ENCODE data around the gene LIME1. TPM values are rescaled to one million over a fixed set of nuclear protein-coding genes. Genes with fewer than 3 reads are reported as not detected.

The LIME1 gene
- polyA plus RNA-seq, 3 donors = 0.39 to 8.8 (median 0.62) TPM

DNA sequence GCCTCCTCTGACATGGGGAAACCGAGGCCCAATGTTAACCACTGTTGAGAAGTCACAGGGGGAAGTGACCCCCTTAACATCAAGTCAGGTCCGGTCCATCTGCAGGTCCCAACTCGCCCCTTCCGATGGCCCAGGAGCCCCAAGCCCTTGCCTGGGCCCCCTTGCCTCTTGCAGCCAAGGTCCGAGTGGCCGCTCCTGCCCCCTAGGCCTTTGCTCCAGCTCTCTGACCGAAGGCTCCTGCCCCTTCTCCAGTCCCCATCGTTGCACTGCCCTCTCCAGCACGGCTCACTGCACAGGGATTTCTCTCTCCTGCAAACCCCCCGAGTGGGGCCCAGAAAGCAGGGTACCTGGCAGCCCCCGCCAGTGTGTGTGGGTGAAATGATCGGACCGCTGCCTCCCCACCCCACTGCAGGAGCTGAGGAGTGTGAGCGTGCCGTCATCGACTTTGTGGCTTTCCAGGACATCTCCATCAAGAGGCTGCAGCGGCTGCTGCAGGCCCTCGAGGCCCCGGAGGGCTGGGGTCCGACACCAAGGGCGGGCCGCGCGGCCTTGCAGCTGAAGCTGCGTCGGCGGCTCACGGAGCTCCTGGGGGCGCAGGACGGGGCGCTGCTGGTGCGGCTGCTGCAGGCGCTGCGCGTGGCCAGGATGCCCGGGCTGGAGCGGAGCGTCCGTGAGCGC, 38.5 kb upstream of the LIME1 start:
- H3K27ac ChIP-seq (ENCODE audit: low read depth in 1 of 2, low read length in 2 of 2) = no peak overlapping the region
- Mint-ChIP-seq H3K4me1 (peaks cover 16% of the 10 kb centered on the region), H3K27me3 (ENCODE audit: low read depth in 3 of 3) (peaks cover 2 to 21% (median 3%) of the 10 kb centered on the region in 3 donors), H3K27ac (no peak overlapping the region), H3K36me3 (peaks cover 5 to 9% of the 10 kb centered on the region in 2 donors), H3K9me3 (no peaks in the 10 kb centered on the region), H3K4me3 (peak overlapping the region in 1 of 2 donors; percentile 21)
- no peaks in the 10 kb centered on the region for H3K79me2 ChIP-seq (ENCODE audit: insufficient read depth, low read length)
- H3K4me3 ChIP-seq (replicated peaks in 1 of 3; ENCODE audit: low read depth in 2 of 3, low read length in 3 of 3) = no peak overlapping the region
- DNase-seq = peak in 1 of 3 donors; percentile 2
- H3K36me3 ChIP-seq (replicated peaks in 1 of 2; ENCODE audit: control insufficient read depth in 1 of 2, insufficient read depth in 2 of 2, low read length in 2 of 2) = peaks cover 0 to 9% of the 10 kb centered on the region in 2 donors
- TF ChIP-seq, protein P1, sequence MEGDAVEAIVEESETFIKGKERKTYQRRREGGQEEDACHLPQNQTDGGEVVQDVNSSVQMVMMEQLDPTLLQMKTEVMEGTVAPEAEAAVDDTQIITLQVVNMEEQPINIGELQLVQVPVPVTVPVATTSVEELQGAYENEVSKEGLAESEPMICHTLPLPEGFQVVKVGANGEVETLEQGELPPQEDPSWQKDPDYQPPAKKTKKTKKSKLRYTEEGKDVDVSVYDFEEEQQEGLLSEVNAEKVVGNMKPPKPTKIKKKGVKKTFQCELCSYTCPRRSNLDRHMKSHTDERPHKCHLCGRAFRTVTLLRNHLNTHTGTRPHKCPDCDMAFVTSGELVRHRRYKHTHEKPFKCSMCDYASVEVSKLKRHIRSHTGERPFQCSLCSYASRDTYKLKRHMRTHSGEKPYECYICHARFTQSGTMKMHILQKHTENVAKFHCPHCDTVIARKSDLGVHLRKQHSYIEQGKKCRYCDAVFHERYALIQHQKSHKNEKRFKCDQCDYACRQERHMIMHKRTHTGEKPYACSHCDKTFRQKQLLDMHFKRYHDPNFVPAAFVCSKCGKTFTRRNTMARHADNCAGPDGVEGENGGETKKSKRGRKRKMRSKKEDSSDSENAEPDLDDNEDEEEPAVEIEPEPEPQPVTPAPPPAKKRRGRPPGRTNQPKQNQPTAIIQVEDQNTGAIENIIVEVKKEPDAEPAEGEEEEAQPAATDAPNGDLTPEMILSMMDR (IDR thresholded peaks at IDR 0.05) = no peak
- 94% methylated on average over 18 of the region's 40 CpGs for WGBS (ENCODE audit: insufficient coverage)
- intact Hi-C loops (cut with micrococcal nuclease) = no loop called here
- no peak overlapping the region for H3K9ac ChIP-seq (ENCODE audit: insufficient read depth, low read length, poor library complexity, severe bottlenecking)
- H3K27me3 ChIP-seq (ENCODE audit: control insufficient read depth in 2 of 2, insufficient read depth in 2 of 2, low read length in 2 of 2) = peaks cover 0 to 12% of the 10 kb centered on the region in 2 donors
- no peak overlapping the region for H3K4me2 ChIP-seq (replicated peaks; ENCODE audit: extremely low read depth, low read length, poor library complexity, severe bottlenecking)
- H3K4me1 ChIP-seq (ENCODE audit: control insufficient read depth in 1 of 2, insufficient read depth in 2 of 2, low read length in 2 of 2) = peaks cover 16% of the 10 kb centered on the region in 2 donors
- peaks cover 54% of the 10 kb centered on the region for H4K20me1 ChIP-seq (ENCODE audit: insufficient read depth, low read length)
- no peaks in the 10 kb centered on the region for H3K9me3 ChIP-seq (replicated peaks in 1 of 2; ENCODE audit: control insufficient read depth in 1 of 2, insufficient read depth in 1 of 2, low read length in 2 of 2)
- no peak overlapping the region for H2AFZ ChIP-seq (ENCODE audit: insufficient read depth, low read depth, low read length, poor library complexity, severe bottlenecking)

DNA sequence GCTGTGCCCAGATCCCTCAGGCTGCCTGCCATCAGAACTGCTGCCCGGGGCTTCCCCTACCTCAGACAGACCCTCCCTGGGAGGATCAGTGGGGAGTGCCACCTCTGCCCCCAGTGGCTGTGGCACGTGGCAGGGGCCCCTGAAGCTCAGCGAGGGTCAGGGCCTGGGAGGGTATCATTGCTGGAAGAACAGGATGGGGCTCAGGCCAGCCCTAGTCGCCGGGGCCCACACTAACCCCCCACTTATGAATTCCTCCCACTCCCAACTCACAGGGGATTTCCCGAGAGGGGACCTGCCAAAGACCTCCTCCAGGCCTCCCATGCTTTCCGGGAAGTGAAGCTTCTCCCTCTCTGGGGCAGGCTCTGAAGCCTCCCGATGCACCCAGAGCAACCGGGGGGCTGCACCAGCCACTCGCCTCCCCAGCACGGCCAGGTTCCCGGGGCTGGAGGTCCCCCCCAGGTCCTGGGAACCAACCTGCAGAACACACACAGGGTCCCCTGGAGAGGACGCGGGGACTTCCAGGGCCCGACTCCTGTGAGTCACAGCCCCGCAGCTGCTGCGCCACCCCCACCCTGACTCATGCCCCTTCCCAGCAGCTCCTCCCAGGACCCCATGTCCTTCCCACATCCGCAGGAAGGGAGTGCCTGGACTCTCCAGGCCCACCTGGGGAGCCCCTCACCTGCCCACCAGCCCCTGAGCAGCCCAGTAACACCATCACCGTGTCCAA, 37.6 kb upstream of the LIME1 start:
- Histone ChIP-seq H3K9me3 (replicated peaks in 1 of 2; ENCODE audit: control insufficient read depth in 1 of 2, insufficient read depth in 1 of 2, low read length in 2 of 2) (no peaks in the 10 kb centered on the region), H3K79me2 (ENCODE audit: insufficient read depth, low read length) (no peaks in the 10 kb centered on the region), H2AFZ (ENCODE audit: insufficient read depth, low read depth, low read length, poor library complexity, severe bottlenecking) (no peak overlapping the region), H3K4me1 (ENCODE audit: control insufficient read depth in 1 of 2, insufficient read depth in 2 of 2, low read length in 2 of 2) (peaks cover 16% of the 10 kb centered on the region in 2 donors), H3K9ac (ENCODE audit: insufficient read depth, low read length, poor library complexity, severe bottlenecking) (no peak overlapping the region), H3K27me3 (ENCODE audit: control insufficient read depth in 2 of 2, insufficient read depth in 2 of 2, low read length in 2 of 2) (peaks cover 0 to 12% of the 10 kb centered on the region in 2 donors), H4K20me1 (ENCODE audit: insufficient read depth, low read length) (peaks cover 58% of the 10 kb centered on the region), H3K36me3 (replicated peaks in 1 of 2; ENCODE audit: control insufficient read depth in 1 of 2, insufficient read depth in 2 of 2, low read length in 2 of 2) (peaks cover 1 to 10% of the 10 kb centered on the region in 2 donors), H3K27ac (ENCODE audit: low read depth in 1 of 2, low read length in 2 of 2) (no peak overlapping the region), H3K4me2 (replicated peaks; ENCODE audit: extremely low read depth, low read length, poor library complexity, severe bottlenecking) (no peak overlapping the region), H3K4me3 (replicated peaks in 1 of 3; ENCODE audit: low read depth in 2 of 3, low read length in 3 of 3) (no peak overlapping the region)
- Mint-ChIP-seq H3K4me1 (peaks cover 16% of the 10 kb centered on the region), H3K27ac (peak overlapping the region in 1 of 7 donors; percentile 41), H3K36me3 (peaks cover 5 to 12% of the 10 kb centered on the region in 2 donors), H3K27me3 (ENCODE audit: low read depth in 3 of 3) (peaks cover 2 to 21% (median 3%) of the 10 kb centered on the region in 3 donors), H3K9me3 (no peaks in the 10 kb centered on the region), H3K4me3 (no peak overlapping the region)
- TF ChIP-seq, protein P1 (IDR thresholded peaks at IDR 0.05) = no peak
- WGBS (ENCODE audit: insufficient coverage) = 89% methylated on average over 18 of the region's 19 CpGs
- peak in 1 of 3 donors; percentile 51 for DNase-seq
- intact Hi-C loops (cut with micrococcal nuclease) = no loop called here
